GM19467 (cell line): ENCODE data around the gene PNKD.
A peak's percentile ranks its signal among the peaks of the same experiment; 100 is the strongest.
"Not testable (repeated sequence)": the region's sequence is repeated elsewhere in the genome, so short reads cannot be mapped to it uniquely, and the experiment has no call there.

ENCODE experiments used
- ATAC-seq: cut with Tn5 transposase; IDR thresholded peaks from one replicate; pipeline ENCODE4 v1.9.1; 2021; ENCODE audit warnings: mild to moderate bottlenecking, moderate library complexity; ENCODE audit not compliant: unreplicated experiment

PNKD gene

DNA sequence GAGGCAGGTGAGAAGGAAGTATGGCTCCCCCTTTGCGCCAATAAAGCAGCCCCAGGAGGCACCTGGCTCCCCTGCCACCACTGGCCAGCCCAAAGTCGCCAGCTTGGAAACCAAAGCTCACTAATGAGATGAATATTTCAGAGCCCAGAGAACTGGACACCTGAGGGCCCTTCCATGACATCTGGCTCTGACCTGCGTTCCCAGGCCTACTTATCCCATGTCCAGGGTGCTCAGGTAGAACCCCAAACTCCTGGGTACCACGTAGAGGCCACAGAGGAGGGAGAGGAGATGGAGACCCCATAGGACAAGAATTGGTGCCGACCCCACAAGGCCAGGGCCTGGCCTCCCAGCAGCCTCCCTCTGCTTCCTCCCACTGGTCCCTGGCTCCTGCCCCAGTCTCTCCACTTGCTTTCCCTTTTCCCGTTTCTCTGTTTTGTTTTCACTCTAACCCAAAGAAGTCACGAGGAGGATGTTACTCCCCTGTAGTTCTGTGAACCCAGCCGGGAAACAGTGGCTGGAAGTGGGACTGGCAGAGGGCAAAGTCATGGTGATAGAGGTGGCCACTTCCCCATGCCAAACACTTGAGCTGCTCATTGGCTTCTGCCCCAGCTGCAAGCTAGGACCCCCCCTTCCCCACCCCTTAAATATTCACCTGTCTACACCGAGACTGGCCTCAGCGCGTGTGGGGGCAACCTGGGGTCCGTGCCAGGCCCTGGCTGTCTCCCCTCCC lies 21.2 kb downstream of the PNKD start:
- ATAC-seq, result no peak

DNA sequence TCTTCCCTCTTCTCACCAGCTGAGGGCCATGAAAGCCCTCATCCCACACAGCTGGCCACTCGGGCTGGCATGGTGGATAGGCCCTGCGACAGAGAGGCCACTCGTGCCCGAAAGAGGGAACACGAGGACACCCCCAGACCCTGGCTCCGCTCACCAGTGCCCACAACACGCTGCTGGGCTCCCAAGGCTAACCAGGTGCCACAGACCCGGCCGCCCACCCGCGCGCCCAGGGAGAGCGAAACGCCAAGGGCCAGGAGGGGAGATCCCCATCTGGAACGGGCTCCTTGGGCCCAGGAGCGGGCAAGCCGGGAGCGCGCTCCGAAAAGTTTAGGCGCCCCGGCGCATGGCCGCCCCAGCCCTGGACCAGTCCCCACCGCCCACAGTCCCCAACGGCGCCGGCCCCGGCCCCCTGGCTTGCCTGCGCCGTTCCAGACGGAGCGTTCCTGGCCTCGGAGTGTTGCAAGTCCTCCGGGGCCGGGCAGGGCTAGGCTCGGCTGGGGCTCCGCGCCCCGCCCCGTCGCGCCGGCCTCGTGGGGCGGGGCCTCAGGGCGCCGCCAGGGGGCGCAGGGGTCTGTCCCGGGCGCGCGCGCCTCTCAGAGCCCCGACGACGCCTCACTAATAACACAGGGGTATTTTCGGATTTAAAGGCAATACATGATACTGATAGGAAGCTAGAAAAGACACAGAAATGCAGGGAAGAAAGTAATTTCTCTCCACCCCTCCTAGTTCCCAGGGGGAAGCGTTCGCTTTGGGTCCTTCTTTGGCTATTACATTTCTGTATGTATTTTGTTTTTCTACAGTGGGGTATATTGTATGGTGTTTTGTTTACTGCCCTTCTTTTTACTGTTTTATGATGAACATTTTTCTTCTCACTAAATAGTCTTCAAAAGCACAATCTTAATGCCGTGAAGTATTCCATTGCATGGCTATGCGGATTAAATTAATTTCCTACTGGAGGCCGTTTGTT lies 22.0 kb downstream of the PNKD start, which contains the start of gene TMBIM1:
Gene TMBIM1 (minus strand): TSS at position 456 of the 967 bp plus-strand sequence. CDS start 10,362 bp downstream, outside the sequence.
- ATAC-seq, result peak; percentile 70

DNA sequence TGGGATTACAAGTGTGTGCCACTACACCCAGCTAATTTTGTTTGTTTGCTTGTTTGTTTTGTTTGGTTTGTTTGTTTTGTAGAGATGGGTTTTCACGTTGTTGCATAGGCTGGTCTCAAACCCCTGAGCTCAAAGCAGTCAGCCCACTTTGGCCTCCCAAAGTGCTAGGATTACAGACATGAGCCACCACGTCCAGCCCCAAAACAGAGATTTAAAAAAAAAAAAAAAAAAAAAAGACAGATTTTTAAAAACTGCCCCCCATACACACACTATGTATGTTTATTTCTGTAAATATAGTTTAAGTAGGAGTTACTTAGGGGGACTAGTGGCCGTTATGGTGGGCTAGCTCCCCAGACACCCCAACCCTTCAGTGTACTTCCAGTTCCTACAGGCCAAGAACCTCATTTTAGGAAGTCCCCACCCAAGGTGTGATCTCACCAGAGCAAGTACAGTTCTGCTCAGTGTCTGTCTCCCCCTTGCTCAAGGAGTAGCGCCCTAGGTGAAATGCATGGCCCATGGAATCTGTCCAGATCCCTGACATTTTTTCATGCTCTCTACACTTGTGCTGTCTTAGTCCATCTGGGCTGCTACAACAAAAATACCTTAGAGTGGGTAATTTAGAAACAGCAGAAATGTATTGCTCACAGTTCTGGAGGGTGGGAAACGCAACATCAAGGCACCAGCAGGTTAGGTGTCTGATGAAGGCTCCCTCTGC lies 23.6 kb downstream of the PNKD start:
- ATAC-seq, result no peak

DNA sequence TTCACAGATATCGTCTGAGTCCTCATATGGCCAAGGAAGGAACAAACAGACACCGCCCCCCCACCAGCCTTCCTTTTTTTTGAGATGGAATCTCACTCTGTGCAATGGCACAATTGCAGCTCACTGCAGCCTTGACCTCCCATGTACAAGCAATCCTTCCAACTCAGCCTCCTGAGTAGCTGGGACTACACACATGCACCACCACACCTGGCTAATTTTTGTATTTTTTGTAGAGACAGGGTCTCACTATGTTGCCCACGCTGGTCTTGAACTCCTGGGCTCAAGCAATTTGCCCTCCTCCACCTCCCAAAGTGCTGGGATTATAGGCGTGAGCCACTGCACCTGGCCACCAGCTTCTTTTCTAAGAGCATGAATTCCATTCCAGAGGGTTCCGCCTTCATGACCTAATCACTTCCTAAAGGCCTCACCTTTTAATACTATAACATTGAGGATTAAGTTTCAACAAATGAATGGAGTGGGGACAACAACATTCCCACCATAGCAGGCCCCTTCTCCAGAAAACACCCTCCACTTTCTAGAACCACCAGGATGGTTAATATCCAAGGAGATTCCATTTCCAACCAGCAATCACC lies 24.2 kb downstream of the PNKD start:
- no peak for ATAC-seq

DNA sequence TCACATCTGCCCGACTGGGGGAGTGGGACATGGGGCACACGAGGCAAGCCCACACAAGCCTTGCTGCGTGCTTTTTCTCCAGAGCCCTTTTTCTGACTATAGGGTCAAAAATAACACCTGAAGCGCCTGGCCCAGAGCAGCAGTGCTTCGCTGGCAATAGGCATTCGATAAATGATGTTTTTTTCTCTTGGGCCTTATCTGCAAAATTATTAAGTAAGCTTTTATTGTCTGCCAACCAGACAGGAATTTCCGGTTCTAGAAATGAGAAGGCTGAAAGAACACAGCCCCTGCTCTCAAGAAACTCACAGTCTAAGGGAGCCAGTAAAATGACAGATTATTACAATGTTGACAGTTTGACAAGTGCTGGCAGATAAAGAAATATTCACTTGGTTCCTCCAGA lies 24.7 kb downstream of the PNKD start:
- ATAC-seq, result no peak

DNA sequence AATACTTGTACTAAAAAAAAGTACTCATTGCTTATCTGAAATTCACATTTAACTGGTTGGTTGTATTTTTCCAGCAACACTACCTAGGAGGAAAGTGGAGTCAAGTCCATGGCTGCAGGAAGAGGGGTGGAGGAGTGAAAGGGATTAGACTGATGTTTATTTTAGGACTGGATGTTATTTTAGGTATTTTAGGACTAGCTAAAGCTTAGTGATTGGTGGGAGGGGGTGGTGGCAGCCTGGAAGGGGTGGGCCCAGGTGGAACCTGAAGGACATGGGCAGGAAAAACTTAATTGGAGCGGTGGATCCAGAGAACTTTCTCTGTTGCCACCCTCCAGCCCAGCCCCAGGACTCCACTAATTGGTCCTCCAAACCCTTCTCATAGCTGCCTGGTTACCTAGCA lies 25.9 kb downstream of the PNKD start:
- ATAC-seq, result no peak

DNA sequence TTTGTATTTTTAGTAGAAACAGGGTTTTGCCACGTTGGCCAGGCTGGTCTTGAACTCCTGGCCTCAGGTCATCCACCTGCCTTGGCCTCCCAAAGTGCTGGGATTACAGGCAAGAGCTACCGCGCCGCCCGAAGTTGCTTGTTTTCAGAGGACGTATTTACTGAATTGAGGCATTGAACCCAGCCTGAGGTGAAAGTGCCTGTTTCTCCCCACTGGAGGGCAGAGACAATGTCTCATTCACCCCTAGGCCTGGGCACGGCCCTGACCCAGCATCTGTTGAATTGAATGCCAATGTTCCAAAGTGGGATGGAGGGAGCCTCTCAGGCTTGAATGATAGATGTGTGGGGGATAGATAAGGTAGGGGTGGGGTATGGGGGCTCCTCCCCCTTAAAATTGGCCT lies 26.5 kb downstream of the PNKD start:
- no peak for ATAC-seq

DNA sequence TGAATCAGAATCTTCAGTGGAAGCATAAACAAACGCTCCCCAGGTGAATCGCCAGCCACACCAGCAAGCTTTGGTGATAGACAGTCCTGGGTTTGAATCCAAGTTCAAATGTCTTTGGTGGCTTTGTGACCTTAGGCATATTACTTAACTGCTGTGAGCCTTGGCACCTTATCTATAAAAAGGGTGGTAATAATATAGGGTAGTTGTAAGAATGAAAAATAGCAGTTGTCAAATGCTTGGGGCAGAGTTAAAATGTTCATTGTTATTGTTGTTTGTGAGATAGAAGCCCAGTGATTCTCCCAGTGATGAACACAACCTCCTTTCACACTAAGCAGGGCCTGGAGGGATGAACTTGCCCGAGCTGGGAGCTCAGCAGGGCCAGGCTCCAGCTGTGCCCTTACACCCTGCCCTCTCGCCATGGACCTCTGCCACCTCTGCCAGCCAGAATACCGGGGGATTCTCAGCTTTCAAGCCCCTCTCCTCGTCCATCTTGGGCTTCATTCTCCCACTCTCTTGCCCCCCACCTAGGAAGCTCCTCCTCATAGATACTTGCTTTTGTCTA lies 28.1 kb downstream of the PNKD start:
- no peak for ATAC-seq

DNA sequence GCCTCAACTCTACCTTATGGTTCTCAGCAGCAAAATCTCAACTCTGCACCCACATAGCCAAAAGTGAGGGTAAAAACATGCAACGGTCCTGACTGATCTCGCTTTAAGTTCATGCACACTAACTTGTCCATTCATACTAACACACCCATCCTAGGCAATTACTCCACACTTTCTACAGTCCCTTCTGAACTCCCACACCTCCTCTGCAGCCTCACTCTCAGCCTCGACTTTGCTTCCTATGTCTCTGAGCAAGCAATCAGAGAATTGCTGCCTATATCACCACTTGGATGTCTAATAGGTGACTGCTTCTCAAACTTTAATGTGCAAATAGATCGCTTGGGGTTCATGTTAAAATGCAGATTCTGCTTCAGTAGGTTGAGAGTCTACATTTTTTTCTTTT lies 29.8 kb downstream of the PNKD start:
- no peak for ATAC-seq

DNA sequence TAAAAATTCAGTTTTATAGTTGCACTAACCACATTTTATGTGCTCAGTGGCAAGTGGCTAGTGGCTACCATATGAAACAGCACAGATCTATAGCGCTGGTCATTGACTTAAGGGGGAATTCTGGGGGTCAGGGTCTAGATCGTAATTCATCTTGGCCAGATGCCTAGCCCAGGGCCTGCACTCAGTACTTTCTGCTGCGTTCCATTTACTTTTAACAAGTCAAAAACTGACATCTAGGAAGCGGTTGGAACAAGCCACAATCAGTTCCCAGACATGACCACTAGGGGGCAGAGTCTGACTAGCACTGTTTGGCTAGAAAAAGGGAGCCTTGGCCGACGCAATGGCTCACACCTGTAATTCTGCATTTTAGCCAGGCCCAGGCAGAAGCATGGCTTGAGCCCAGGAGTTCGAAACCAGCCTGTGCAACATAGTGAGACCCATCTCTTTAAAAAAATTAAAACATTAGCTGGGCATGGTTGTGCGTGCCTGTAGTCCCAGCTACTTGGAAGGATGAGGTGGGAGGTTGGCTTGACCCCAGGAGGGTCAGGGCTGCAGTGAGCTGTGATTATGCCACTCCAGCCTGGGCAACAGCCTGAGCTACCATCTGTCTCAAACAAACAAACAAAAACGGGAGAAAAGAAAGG lies 31.0 kb downstream of the PNKD start:
- no peak for ATAC-seq

DNA sequence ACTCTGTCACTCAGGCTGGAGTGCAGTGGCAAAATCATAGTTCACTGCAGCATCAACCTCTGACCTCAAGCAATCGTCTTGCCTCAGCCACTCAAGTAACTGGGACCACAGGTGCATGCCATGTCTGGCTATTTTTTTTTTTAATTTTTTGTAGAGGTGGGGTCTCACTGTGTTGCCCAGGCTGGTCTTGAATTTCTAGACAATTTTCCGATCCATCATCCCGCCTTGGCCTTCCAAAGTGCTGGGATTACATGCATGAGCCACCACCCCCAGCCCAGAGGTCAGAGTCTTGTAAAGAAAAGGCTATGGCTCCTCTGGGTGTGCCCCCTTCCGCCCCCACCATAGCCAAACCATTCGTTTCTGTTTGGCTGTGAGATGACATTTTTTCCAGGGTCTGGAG lies 35.1 kb downstream of the PNKD start:
- ATAC-seq, result no peak

DNA sequence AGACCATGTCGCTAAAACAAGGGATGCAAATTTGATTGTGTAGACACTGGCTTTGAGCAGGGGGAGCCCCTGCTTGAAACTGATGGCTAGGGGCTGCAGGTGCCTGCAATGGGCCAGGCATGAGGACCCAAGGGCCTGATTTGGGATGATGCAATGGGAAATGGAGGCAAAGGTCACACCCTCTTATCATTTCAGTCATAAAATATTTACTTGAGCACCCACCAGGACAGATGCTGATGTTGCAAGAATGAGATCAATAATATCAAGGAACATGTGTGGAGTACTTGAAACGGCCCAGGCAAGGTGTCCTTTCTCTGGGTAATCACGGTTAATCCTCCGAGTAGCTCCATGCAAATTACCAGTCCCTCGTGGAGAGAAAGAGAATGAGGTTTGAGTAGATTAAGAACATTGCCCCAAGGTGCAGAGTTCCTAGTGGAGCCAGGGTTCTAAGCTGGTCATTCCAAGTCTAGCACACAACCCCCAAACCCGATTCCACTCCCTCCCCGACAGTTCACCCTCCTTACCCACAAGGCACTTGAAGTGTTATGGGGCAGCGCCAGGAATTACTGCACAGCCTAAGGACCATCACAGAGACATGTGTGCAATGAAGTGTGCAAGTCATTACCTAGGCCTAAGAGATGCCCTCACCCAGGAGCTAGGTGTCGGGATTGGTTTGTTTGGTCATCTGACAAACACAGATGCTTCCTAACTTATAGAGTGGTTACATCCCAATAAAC lies 36.0 kb downstream of the PNKD start:
- ATAC-seq, result no peak

DNA sequence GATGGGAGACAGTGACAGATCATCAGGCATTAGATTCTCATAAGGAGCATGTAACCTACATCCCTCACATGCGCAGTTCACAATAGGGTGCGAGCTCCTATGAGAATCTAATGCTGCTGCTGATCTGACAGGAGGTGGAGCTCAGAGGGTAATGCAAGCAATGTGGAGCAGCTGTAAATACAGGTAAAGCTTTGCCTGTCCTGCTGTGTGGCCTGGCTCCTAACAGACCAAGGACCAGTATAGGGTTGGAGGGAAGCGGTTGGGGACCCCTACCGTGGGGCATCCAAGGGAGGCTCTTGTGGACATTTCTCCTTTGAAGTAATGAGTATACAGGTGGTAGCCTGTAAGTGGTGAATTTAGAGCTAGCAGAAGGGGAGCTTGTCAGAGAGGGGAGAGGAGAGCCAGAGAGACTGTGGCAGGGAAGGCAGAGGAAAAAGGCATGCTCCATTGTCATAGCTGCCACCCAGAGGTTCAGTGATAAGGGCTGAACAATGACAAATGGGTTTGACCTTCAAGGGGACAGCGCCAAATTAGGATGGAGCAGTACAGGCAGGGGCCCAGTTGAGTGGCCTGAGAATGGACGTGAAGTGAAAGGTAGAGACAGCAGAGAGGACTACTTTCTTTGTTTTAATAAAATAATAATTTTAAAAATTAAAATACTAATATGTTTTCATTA lies 37.2 kb downstream of the PNKD start:
- ATAC-seq, result no peak

DNA sequence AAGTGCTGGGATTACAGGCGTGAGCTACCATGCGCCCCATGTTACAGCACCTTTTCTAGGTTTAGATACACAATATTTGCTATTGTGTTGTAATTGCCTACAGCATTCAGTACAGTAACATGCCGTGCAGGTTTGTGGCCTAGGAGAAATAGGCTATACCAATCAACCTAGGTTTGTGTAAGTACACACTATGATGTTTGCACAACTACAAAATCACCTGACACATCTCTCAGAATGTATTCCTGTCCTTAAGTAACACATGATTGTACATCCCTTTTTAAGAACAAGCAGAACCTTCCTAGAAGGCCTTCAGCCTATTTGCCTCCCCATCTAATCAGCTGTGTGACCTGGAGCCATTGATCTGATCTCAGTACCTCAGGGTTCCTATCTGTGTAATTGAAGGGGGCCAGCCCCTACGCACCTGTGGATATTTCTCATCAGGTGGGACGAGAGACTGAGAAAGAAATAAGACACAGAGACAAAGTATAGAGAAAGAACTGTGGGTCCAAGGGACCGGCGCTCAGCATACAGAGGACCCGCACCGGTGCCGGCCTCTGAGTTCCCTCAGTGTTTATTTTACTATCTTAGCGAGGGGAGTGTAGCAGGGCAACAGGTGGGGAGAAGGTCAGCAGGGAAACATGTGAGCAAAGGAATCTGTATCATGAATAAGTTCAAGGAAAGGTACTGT lies 40.7 kb downstream of the PNKD start:
- no peak for ATAC-seq

DNA sequence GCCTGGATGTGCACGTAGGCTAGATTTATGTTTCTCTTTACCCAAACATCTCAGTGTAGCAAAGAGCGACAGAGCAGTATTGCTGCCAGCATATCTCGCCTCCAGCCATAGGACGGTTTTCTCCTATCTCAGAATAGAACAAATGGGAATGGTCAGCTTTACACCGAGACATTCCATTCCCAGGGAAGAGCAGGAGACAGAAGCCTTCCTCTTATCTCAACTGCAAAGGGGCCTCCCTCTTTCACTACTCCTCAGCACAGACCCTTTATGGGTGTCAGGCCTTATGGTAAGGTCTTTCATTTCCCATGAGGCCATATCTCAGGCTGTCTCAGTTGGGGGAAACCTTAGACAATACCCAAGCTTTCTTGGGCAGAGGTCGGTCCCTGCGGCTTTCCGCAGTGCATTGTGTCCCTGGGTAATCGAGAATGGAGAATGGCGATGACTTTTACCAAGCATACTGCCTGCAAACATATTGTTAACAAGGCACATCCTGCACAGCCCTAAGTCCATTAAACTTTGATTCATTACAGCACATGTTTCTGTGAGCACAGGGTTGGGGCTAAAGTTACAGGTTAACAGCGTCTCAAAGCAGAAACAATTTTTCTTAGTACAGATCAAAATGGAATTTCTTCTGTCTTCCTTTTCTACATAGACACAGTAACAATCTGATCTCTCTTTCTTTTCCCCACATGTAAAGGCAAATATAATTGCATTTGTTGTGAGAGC lies 41.4 kb downstream of the PNKD start:
- not testable (repeated sequence) for ATAC-seq

DNA sequence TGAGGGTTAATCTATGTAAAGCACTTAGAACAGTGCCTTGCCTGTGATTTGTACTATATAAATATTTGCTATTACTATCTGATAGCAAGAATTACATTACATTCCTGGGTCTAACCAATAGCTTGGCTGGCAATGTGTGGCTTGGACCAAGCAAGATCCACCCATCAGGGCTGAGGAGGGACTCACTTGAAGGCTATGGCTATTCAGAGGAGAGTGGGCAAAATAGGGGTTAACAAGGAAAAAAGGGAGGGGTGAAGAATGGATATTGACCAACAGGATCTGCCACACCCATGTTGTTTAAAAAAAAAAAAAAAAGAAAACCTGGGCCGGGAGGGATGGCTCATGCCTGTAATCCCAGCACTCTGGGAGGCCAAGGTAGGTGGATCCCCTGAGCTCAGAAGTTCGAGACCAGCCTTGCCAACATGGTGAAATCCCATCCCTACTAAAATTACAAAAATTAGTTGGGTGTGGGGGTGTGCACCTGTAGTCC lies 42.0 kb downstream of the PNKD start:
- ATAC-seq, result no peak

DNA sequence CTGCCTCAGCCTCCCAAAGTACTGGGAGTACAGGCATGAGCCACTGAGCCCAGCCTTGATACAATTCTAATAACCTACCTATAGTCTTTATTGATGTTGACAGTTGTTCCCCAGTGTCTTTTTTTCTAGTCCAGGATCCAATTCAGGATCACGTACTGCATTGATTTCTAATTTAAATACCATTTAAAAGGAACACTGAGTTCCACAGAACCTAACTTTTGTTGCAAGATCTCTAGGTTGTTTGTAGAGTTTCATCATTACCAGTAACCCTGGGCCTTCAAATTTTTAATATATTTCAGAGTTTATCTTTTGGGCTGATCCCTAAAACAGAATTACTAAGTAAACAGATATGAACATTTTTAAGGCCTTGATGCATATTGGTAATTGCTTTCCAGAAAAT lies 43.0 kb downstream of the PNKD start:
- no peak for ATAC-seq
